Lower lobe of right lung (tissue), 2 donors: ENCODE results near the gene FGFR1OP2. TPM values are rescaled to one million over a fixed set of nuclear protein-coding genes. Genes with fewer than 3 reads are reported as not detected.
"Not testable (repeated sequence)": the region's sequence is repeated elsewhere in the genome, so short reads cannot be mapped to it uniquely, and the experiment has no call there.

Experiments
- ATAC-seq, 2 donors: fragments of 200-7000 bp; cut with Tn5 transposase; one replicate each; pipeline ENCODE4 v1.9.1; 2020 to 2022; ENCODE audit warnings: mild to moderate bottlenecking in 2 of 2, moderate library complexity in 2 of 2
- DNase-seq: peaks from one replicate; pipeline ENCODE4 v3.0.0-alpha.2; 2020
- H3K27ac ChIP-seq: fragments of 200-600 bp; one replicate; pipeline ENCODE4 v1.8.0; 2022
- H3K27me3 ChIP-seq: fragments of 200-600 bp; one replicate; pipeline ENCODE4 v1.8.0; 2022; ENCODE audit warnings: low read depth
- H3K36me3 ChIP-seq: fragments of 200-600 bp; one replicate; pipeline ENCODE4 v1.8.0; 2022; ENCODE audit warnings: mild to moderate bottlenecking
- H3K4me1 ChIP-seq: fragments of 200-600 bp; one replicate; pipeline ENCODE4 v1.8.0; 2022
- H3K4me3 ChIP-seq: fragments of 200-600 bp; one replicate; pipeline ENCODE4 v1.8.0; 2022; ENCODE audit warnings: mild to moderate bottlenecking
- H3K9me3 ChIP-seq: fragments of 200-600 bp; one replicate; pipeline ENCODE4 v1.8.0; 2022
- CTCF ChIP-seq: fragments of 200-600 bp; IDR thresholded peaks from one replicate; pipeline ENCODE4 v1.8.0; 2022; ENCODE audit warnings: antibody characterized with exemption, mild to moderate bottlenecking
- intact Hi-C: fragments of 100-400 bp; cut with DNase I; formaldehyde crosslinking; loops from one replicate; pipeline ENCODE4 v1.11.0; 2022
- total RNA-seq: library from RNA; stranded (reverse); fragmentation: NEBNext Ultra II Directional; extraction: Animal tissue kit (Norgen Biotek cat#: 25700); gene quantifications from one replicate; pipeline ENCODE4 v1.2.1, GENCODE V29; 2021
- donor health status: DM: no; HTN: yes; CAD: no; lungs with severe emphysema.

FGFR1OP2 gene
- total RNA-seq, 1 donor from 2014 or later, result 55.2 TPM

- H3K4me1 ChIP-seq, result peaks cover 6% of the 10 kb centered on the region
- no peak overlapping the region for H3K27ac ChIP-seq
- DNase-seq (no peak), ATAC-seq (no peak)
- no peaks in the 10 kb centered on the region for H3K27me3 ChIP-seq
- no peak for TF ChIP-seq CTCF
- intact Hi-C loops, result no loop called here
- H3K4me3 ChIP-seq, result no peak overlapping the region
- H3K9me3 ChIP-seq, result peaks cover 10% of the 10 kb centered on the region
- H3K36me3 ChIP-seq, result no peaks in the 10 kb centered on the region
Observed at GRCh38 chr12:26948309-26948708, 10.0 kb downstream of the FGFR1OP2 start.

- DNase-seq (peak; percentile 64), ATAC-seq (peak; percentile 89 to 92)
- no peak for TF ChIP-seq CTCF
- Histone ChIP-seq H3K27ac (peak overlapping the region; percentile 32), H3K4me1 (peaks cover 18% of the 10 kb centered on the region), H3K9me3 (peaks cover 4% of the 10 kb centered on the region), H3K36me3 (peaks cover 26% of the 10 kb centered on the region), H3K27me3 (no peaks in the 10 kb centered on the region), H3K4me3 (no peak overlapping the region)
- intact Hi-C loops, result no loop called here
Observed at GRCh38 chr12:26953447-26953846, 15.2 kb downstream of the FGFR1OP2 start.

GRCh38 chr12:26954027-26954426, 15.8 kb downstream of the FGFR1OP2 start:
- no peak for DNase-seq
- intact Hi-C loops, result no loop called here
- ATAC-seq, result peak in 1 of 2 donors; percentile 58
- peaks cover 18% of the 10 kb centered on the region for H3K4me1 ChIP-seq
- H3K4me3 ChIP-seq, result no peak overlapping the region
- peaks cover 30% of the 10 kb centered on the region for H3K36me3 ChIP-seq
- H3K27ac ChIP-seq, result no peak overlapping the region
- no peaks in the 10 kb centered on the region for H3K27me3 ChIP-seq
- TF ChIP-seq CTCF, result no peak
- H3K9me3 ChIP-seq, result no peaks in the 10 kb centered on the region

- H3K4me1 ChIP-seq, DNase-seq, intact Hi-C loops: not testable (repeated sequence)
Observed at GRCh38 chr12:26961391-26961790, 23.1 kb downstream of the FGFR1OP2 start.

GRCh38 chr12:26961803-26962202, 23.5 kb downstream of the FGFR1OP2 start:
- Histone ChIP-seq H3K9me3 (no peaks in the 10 kb centered on the region), H3K36me3 (peaks cover 91% of the 10 kb centered on the region), H3K27ac (no peak overlapping the region), H3K4me1 (no peaks in the 10 kb centered on the region), H3K27me3 (no peaks in the 10 kb centered on the region), H3K4me3 (no peak overlapping the region)
- no peak for TF ChIP-seq CTCF
- ATAC-seq (no peak), DNase-seq (no peak)
- intact Hi-C loops, result no loop called here

More at GRCh38 chr12:26961391-26961790, 23.1 kb downstream of the FGFR1OP2 start:
- H3K36me3 ChIP-seq, result peaks cover 91% of the 10 kb centered on the region
- not testable (repeated sequence) for H3K27ac ChIP-seq, ATAC-seq, H3K9me3 ChIP-seq, H3K27me3 ChIP-seq, H3K4me3 ChIP-seq

GRCh38 chr12:26963413-26963812, 25.1 kb downstream of the FGFR1OP2 start:
- TF ChIP-seq CTCF, result no peak
- intact Hi-C loops, result no loop called here
- no peaks in the 10 kb centered on the region for H3K27me3 ChIP-seq
- ATAC-seq, result no peak
- H3K27ac ChIP-seq, result no peak overlapping the region
- no peak for DNase-seq
- no peak overlapping the region for H3K4me3 ChIP-seq
- peaks cover 85% of the 10 kb centered on the region for H3K36me3 ChIP-seq
- no peaks in the 10 kb centered on the region for H3K4me1 ChIP-seq
- H3K9me3 ChIP-seq, result no peaks in the 10 kb centered on the region
